ENCODE results near the gene SGMS1.

SGMS1 gene

DNA sequence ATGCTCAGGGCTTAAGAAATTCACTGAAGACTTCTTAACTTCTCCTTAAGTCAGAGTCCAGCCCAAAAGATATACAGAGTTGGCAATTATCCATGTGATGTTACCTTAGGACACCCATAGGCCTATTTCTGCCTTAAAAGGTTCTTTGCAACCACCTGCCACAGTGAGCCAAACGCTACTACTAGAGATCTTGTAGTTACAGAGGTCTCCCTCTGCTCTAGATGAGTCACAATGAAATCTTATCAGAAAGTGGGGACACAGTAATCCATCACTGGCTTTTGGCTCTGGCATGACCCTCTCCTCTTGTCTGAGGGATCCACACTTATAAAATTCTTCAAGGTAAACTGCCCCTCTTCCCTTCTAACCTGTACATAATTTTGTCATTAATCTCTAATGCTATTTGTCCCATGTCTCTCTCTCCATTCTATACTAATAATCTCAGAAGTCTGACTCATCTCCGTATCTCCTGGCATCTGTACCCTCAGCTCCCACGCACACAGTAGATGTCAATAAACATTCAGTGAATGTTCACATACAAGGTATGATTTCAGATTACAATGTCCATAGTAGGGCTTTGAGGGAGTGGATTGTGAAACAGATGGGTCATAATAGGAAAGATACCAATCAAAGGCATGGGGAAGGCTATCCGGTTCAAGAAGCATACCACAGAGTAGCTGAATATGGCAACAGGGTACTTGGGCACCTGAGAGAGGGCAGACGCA lies 112.1 kb downstream of the SGMS1 start:
- H2AFZ ChIP-seq (ENCODE audit: low read length) = no peak overlapping the region
- peaks cover 13% of the 10 kb centered on the region for H3K4me1 ChIP-seq (ENCODE audit: insufficient read depth, low read length, severe bottlenecking)
- no peak for TF ChIP-seq EZH2 (IDR thresholded peaks at IDR 0.05; ENCODE audit: borderline replicate concordance, low read length)
- no peak for TF ChIP-seq CTCF (IDR thresholded peaks at IDR 0.05; ENCODE audit: low read length)
- H3K4me2 ChIP-seq (ENCODE audit: low read length) = no peak overlapping the region
- no peaks in the 10 kb centered on the region for H3K9me2 ChIP-seq (ENCODE audit: low read depth, low read length)
- H3F3A ChIP-seq (ENCODE audit: insufficient read depth, low read length) = no peaks in the 10 kb centered on the region
- H3K79me2 ChIP-seq (ENCODE audit: insufficient read depth, low read length) = no peaks in the 10 kb centered on the region
- no peaks in the 10 kb centered on the region for H3K9me3 ChIP-seq (ENCODE audit: low read length)
- no peaks in the 10 kb centered on the region for H4K20me1 ChIP-seq (ENCODE audit: insufficient read depth, low read length)
- no peak overlapping the region for H3K9ac ChIP-seq (ENCODE audit: low read length)
- H3K36me3 ChIP-seq (ENCODE audit: insufficient read depth, low read length) = no peaks in the 10 kb centered on the region
- H3K4me3 ChIP-seq (ENCODE audit: low read depth, low read length, poor library complexity, severe bottlenecking) = no peak overlapping the region
- H3K27ac ChIP-seq (ENCODE audit: low read depth, low read length, poor library complexity, severe bottlenecking) = no peak overlapping the region
- no peaks in the 10 kb centered on the region for H3K27me3 ChIP-seq (ENCODE audit: insufficient read depth, low read length)

DNA sequence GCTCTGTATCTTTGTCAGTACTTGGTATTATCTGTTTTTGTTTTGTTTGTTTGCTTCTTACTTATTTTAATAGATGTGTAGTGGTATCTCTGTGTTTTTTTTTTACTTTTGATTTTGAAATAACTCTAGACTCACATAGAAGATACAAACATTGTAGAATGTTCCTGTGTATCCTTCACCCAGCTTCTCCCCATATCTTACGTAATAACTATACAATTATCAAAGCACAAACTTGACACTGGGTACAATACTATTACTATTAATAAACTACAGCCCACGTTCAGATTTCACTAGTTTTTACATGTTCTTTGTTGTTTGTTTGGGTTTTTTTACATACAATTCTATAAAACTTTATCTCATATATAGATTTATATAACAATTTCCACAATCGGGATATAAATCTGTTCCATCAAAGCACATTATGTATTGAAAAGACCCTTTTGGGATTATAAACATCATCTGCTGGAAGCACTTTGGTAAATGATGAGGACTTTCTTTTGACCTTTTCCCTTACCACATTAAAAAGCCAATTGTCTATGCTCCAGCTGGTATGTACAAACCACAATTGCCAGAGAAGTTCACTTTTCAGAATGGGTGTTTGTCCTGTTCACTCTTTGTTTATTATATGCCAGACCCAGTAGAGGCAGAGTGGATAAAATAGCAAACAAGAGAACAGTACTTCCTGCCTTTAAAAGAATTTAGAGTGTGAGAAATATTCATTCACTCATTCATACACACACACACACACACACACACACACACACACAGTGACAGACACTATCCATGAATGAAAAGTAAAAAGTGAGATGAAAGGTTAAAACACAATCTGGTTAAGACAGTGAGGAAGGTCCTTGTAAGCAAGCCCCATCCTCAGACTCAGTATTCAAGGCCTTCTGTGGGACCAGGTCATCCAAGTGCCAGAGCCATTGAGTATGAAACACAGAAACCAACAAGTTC lies 113.0 kb downstream of the SGMS1 start:
- Histone ChIP-seq H2AFZ (ENCODE audit: low read length) (no peak overlapping the region), H3K9ac (ENCODE audit: low read length) (no peak overlapping the region), H3K27me3 (ENCODE audit: insufficient read depth, low read length) (no peaks in the 10 kb centered on the region), H3K36me3 (ENCODE audit: insufficient read depth, low read length) (no peaks in the 10 kb centered on the region), H3K4me1 (ENCODE audit: insufficient read depth, low read length, severe bottlenecking) (peaks cover 13% of the 10 kb centered on the region), H3K4me3 (ENCODE audit: low read depth, low read length, poor library complexity, severe bottlenecking) (no peak overlapping the region), H3K79me2 (ENCODE audit: insufficient read depth, low read length) (no peaks in the 10 kb centered on the region), H3K4me2 (ENCODE audit: low read length) (no peak overlapping the region), H3K9me2 (ENCODE audit: low read depth, low read length) (no peaks in the 10 kb centered on the region), H3K27ac (ENCODE audit: low read depth, low read length, poor library complexity, severe bottlenecking) (no peak overlapping the region), H4K20me1 (ENCODE audit: insufficient read depth, low read length) (no peaks in the 10 kb centered on the region), H3F3A (ENCODE audit: insufficient read depth, low read length) (no peaks in the 10 kb centered on the region), H3K9me3 (ENCODE audit: low read length) (no peaks in the 10 kb centered on the region)
- no peak for TF ChIP-seq CTCF (IDR thresholded peaks at IDR 0.05; ENCODE audit: low read length)
- TF ChIP-seq EZH2 (IDR thresholded peaks at IDR 0.05; ENCODE audit: borderline replicate concordance, low read length) = no peak

DNA sequence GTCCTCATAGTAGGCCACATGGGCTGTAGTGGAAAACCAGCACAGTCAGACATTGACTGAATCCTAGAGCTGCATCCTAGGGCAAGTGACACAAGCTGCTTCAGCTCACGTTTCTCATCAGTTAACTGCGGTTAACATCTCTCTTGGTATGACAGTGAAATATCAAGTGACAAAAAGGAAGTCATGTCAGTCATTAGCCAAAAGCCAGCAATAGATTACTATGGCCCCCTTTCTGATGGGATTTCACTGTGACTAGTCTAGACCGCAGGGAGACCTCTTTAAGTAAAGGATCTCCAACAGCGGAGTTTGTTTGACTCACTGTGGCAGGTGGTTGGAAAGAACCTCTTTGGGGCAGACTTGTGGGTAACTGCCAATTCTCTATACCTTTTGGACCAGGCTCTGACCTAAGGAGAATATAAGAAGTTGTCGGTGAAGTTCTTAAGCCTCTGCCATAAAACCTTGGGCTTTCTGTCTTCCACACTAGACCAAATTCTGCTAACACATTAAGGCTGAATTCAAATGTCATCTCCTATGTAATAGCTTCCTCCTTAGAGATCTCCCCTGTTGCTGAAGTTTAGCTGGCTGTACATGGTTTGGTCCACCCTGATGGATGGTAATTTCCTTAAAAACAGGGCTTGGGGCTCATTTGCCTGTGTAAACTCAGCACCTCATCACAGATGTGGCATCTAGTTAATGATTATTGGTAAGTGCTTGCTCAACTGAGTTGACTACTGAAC lies 115.3 kb downstream of the SGMS1 start:
- H3K4me2 ChIP-seq (ENCODE audit: low read length) = no peak overlapping the region
- no peak overlapping the region for H3K27ac ChIP-seq (ENCODE audit: low read depth, low read length, poor library complexity, severe bottlenecking)
- no peak for TF ChIP-seq EZH2 (IDR thresholded peaks at IDR 0.05; ENCODE audit: borderline replicate concordance, low read length)
- TF ChIP-seq CTCF (IDR thresholded peaks at IDR 0.05; ENCODE audit: low read length) = no peak
- no peak overlapping the region for H3K9ac ChIP-seq (ENCODE audit: low read length)
- no peaks in the 10 kb centered on the region for H3K27me3 ChIP-seq (ENCODE audit: insufficient read depth, low read length)
- no peaks in the 10 kb centered on the region for H3K36me3 ChIP-seq (ENCODE audit: insufficient read depth, low read length)
- H3K4me3 ChIP-seq (ENCODE audit: low read depth, low read length, poor library complexity, severe bottlenecking) = no peak overlapping the region
- no peaks in the 10 kb centered on the region for H3K79me2 ChIP-seq (ENCODE audit: insufficient read depth, low read length)
- H3K9me3 ChIP-seq (ENCODE audit: low read length) = no peaks in the 10 kb centered on the region
- H3K9me2 ChIP-seq (ENCODE audit: low read depth, low read length) = no peaks in the 10 kb centered on the region
- no peak overlapping the region for H2AFZ ChIP-seq (ENCODE audit: low read length)
- H3K4me1 ChIP-seq (ENCODE audit: insufficient read depth, low read length, severe bottlenecking) = peaks cover 20% of the 10 kb centered on the region
- no peaks in the 10 kb centered on the region for H4K20me1 ChIP-seq (ENCODE audit: insufficient read depth, low read length)
- no peaks in the 10 kb centered on the region for H3F3A ChIP-seq (ENCODE audit: insufficient read depth, low read length)

All from OCI-LY1 (cell line).